SW480 (cell line): ENCODE data around the gene C16orf95.
"Not testable (repeated sequence)": the region's sequence is repeated elsewhere in the genome, so short reads cannot be mapped to it uniquely, and the experiment has no call there.

Source experiments
- DNase-seq: peaks from one replicate; pipeline ENCODE4 v3.0.0-alpha.2; 2016; ENCODE audit warnings: low spot score

The C16orf95 gene

GRCh38 chr16:87346517-87347060 lies 29.4 kb upstream of the C16orf95 start:
- no peak for DNase-seq

- DNase-seq: no peak
These were observed 28.7 kb upstream of the C16orf95 start for GRCh38 chr16:87345726-87346424.

DNA sequence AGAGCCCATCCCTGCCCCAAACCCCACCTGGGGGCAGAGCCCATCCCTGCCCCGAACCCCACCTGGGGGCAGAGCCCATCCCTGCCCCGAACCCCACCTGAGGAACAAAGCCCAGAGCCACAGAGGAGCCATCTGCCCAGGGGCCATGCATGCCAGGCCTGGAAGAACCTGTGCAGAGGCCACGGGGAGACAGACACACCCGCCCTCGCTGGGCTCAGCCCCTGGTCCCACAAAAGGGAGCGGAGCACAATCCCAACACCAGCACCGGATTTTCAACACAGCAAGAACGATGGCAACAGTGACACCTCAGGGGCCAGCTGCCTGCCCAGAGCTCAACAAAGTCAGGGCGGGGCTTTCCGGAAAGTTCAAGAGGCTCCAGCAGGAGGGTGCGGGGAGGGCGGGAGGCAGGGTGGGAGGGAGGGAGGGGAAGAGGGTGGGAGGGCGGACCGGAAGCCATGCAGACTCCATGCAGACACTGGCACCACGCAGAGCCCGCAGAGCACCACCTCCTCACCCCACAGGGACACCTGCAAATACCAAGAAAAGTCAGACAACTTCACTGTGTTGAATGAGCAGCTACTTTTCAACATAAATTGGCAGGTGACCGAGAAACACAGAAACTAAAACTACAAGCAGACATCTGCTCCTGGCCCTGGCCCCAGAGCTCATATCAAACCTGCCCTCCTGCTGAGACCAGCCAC lies 27.9 kb upstream of the C16orf95 start:
- DNase-seq: peak; percentile 27

DNA sequence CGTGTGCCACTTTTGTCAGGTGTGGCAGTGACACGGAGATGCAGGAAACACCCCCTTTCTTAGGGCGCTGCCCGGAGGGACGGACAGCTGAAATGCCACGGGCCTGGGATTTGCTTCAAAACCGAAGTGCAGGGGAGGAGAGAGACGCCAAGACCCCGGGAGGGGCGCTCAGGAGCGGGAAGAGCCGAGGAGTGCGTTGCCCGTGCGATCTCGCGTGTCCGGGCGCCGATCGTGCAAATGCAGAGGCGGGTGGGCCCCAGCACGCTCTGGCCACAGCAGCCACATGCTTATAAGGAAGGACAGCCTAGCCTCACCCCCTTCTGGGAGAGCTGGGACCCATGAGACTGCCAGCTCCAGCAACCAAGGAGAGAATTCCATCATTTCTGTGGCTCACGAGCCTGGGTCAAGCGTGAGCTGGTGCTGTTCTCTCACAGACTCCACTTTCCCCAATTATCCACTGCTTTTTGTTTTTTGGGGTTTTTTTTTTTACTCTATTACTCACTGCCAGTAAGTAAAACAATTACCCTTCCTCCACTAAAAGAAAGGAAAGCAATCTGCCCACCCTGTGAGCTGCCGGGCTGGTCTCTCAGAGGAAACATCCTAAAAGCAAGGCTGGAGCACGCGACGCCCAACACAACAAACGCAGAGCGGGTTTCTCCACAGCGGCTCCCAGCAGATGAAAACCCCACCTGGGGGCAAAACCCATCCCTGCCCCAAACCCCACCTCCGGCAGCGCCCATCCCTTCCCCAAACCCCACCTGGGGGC lies 27.2 kb upstream of the C16orf95 start:
- no peak for DNase-seq

GRCh38 chr16:87343753-87344050 lies 26.5 kb upstream of the C16orf95 start:
- DNase-seq: no peak

DNA sequence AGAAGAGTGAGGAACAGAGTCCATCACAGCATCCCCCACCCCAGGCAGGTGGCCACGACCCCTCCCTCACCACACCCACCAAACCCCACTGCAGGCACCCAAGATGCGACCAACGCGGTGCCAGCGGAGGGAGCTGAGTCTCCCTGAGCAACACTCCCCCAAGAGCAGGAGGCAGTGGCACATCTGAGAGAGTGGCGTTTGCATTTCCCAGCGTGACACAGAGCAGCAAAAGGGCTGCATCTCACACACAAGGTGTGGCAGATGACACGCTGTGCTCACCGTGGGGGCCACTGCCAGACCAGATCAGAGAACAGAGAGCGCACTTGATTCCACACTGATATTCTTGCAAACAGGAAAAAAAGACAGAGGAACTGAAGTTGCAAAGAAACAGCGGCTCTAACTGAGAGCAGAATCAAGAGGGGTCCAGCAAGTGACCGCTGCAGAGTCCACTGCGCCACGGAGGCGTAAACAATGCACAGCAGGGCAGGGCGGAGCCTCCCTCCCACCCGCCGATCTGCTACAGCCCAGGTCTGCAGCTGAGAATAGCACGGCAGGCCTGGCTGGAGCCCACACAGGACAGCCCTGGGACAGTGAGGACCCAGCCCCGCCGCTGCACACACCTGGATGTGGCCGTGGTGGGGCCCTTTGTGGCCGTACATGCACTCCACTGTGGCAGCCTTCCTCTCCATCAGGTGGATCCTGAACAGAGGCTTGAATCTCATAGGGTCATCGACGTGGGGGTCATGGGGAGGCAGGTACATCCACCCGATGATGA lies 26.0 kb upstream of the C16orf95 start:
- no peak for DNase-seq

DNA sequence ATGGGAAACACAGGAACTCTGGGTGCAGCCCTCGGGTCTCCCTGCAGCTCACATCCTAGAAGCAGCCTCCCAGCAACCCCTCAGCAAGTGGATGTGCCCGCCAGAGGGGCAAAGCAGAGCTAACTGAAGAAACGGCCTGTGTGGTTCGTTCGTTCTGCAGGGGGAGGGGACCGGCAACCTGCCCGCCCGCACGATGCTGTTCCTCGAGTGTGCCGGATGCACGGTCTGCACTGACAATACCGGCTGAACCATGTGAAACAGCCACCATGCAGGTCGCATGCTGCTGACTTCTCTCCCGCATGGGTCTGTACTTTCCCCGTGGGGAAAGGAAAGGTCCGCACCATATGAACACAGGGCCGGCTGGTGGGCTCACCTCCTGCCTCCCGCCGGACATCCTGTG lies 25.3 kb upstream of the C16orf95 start:
- DNase-seq: no peak

- no peak for DNase-seq
These were observed 23.0 kb upstream of the C16orf95 start for GRCh38 chr16:87340198-87340597.

DNA sequence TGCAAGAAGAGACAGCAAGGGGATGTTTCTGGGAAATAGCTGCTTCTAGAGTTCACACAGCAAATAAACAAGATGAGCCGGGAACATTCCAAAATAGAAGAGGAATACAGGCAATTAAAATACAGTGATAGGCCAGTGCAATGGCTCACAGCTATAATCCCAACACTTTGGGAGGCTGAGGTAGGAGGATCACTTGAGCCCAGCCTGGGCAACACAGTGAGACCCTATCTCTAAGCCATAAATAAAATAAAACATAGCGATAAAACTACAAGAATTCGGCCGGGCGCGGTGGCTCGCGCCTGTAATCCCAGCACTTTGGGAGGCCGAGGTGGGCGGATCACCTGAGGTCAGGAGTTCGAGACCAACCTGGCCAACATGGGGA lies 22.5 kb upstream of the C16orf95 start:
- not testable (repeated sequence) for DNase-seq

- DNase-seq: no peak
These were observed 22.0 kb upstream of the C16orf95 start for GRCh38 chr16:87339086-87339723.

- DNase-seq: no peak
These were observed 21.1 kb upstream of the C16orf95 start for GRCh38 chr16:87338155-87338765.

DNA sequence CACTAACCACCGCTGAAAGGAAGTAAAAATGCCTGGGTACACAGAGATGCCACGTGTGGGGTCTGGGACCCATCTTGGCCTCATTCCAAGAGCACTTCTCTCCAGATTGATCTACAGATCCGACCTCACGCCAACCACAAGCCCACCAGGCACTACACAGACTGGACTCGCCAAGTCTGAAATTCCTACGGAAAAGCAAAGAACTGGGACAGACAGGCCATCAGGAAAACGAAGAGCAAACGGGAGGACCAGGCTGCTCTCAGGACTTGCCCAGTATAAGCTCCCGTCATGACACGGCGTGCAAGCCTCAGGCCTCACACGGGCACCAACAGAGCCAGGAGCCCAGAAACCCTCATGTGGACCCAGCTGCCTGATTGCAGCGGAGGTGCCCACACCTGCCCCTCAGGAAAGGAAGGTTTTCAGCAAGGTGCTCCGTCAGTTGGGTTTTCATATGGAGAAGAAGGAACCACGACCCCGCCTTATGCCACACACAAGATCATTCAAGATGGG lies 20.1 kb upstream of the C16orf95 start:
- DNase-seq: no peak

DNA sequence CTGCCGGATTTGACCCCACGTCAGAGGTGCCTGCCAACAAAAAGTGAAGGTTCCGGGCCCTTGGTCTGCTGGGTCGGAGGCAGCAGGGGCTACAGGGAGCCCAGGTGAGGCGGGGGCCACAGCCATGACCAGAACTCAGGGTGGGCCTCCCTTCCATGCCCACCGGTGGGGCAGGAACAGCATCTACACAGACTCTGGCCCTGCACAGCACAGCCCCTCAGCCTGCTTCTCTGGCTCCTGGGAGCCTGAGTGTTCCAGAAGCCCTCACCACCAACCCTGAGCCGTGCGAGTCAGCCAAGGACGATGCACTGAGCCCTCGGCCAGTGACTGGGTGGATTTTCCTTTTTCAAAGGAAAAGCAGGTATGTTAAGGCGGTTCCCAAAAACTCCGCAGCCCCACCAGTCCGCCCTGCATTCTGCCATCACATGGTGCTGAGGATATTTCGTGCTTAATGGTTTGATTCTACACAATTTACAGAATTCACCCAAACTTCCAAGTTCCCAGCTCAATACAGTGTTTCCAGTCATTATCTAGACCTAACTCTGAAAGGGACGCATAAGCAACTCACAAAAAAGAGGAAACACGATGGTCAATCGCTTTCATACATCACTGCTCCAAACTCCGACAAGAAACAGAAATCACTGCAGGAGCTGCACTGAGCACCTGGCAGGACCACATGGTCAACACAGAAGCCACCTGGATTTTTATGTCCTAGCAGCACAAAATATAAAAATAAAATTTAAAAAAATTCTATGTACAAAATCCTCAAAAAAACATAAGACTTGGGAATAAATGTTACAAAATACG lies 19.4 kb upstream of the C16orf95 start:
- no peak for DNase-seq

DNA sequence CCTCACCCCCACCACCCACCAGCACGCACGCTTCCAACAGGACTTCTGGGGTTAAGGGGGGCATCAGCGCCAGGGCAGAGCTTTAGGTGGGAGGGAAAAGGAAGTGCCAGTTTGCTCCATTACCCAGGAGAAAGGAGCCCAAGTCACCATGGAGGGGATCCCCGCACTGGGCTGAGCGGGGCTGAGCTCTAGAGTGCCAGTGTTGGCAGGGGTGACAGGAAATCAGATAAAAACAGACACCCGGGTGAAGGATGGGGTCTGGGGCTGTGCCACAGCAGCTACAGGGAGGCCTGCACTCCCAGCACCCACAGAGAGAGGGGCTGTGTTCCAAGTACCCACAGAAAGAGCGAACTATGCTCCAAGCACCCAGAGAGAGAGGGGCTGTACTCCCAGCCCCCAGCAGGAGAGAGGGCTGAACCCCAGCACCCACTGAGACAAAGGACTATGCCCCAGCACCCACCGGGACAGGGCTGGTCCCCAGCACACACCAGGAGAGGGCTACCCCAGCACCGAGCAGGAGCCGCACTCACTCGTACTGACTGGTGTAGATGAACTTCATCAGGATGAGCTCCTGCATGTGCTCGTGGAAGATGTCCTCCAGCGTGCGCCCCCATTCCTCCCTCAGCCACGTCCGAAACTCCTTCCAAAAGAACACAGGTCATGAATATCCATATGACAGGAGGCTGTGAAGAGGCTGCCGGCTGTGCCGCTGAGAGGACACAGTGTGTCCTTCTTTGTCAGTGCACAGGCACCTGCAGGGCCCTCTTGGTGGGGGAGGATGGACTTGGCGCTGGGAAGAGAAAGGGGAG lies 18.6 kb upstream of the C16orf95 start:
- no peak for DNase-seq

GRCh38 chr16:87334651-87335624 lies 17.7 kb upstream of the C16orf95 start:
- DNase-seq: no peak

DNA sequence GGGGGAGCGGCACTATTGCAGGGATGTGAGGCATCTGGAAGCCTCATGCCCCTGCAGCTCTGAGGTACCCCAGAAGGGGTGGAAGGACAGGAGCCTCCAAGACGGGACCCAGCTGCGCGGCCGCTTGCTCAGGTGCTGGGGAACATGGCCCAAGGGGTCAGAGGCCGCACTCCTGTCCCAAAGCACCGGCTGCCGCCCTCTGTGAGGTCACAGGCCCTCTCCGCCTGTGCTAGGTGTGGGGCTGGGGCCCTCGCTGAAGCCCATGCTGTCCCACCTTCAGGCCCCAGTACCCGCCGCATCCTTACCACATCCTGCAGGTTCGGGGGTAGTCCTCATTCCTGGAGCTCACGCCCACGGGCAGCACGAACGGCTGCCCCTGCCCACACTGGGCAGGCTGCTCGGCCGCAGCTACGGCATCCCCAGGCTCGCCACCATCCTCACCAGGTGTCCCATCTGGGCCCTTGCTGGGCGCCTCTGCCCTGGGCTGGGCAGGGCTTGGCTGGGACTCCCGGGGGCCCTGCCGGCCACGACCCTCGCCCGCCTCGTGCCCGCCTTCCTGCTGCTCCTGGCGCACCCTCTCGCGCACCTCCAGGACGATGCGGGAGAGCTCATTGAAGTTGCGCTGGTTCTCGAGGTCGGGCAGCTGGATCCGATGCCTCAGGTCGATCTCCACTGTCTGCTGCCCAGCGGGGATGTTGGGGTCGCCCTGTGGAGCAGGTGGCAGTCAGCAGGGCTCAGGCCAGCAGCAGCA lies 16.6 kb upstream of the C16orf95 start:
- no peak for DNase-seq

- DNase-seq: no peak
These were observed 15.9 kb upstream of the C16orf95 start for GRCh38 chr16:87333101-87333500.
